Measurements from ENCODE around the gene SLCO4A1.

Gene SLCO4A1, protein sequence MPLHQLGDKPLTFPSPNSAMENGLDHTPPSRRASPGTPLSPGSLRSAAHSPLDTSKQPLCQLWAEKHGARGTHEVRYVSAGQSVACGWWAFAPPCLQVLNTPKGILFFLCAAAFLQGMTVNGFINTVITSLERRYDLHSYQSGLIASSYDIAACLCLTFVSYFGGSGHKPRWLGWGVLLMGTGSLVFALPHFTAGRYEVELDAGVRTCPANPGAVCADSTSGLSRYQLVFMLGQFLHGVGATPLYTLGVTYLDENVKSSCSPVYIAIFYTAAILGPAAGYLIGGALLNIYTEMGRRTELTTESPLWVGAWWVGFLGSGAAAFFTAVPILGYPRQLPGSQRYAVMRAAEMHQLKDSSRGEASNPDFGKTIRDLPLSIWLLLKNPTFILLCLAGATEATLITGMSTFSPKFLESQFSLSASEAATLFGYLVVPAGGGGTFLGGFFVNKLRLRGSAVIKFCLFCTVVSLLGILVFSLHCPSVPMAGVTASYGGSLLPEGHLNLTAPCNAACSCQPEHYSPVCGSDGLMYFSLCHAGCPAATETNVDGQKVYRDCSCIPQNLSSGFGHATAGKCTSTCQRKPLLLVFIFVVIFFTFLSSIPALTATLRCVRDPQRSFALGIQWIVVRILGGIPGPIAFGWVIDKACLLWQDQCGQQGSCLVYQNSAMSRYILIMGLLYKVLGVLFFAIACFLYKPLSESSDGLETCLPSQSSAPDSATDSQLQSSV

DNA sequence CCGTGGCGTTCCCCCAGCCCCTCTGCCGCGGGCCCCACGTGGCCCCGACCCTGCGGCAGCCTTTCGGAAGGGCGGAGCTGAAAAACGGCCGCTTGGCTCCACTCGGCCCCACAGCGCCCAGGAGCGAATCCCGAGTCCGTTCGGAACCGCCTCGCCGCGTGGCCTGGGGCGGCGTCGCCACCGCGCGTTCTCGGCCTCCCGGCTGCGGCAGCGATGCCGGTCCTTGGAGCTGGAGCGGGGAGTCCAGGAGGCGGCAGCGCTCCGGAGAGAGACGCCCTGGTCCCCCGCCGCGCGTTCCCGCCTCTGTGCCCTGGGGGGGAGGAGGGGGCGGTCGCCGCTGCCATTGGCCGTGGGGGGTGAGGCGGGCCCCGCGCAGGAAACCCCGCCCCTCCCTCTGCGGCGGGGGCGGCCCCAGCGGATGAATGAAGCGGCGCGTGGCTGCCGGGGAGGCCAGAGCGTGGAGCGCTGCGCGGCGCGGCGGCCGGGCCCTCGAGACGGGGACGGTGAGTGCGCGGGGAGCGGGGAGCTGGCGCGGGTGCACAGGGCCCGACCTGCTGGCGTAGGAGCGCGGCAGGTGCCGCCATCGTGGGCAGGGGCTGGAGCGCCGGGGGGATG, at the start of gene SLCO4A1:
Gene SLCO4A1 (plus strand): TSS at position 453 of the 615 bp plus-strand sequence. CDS start 13,952 bp downstream, outside the sequence.
- TF ChIP-seq, protein P1, sequence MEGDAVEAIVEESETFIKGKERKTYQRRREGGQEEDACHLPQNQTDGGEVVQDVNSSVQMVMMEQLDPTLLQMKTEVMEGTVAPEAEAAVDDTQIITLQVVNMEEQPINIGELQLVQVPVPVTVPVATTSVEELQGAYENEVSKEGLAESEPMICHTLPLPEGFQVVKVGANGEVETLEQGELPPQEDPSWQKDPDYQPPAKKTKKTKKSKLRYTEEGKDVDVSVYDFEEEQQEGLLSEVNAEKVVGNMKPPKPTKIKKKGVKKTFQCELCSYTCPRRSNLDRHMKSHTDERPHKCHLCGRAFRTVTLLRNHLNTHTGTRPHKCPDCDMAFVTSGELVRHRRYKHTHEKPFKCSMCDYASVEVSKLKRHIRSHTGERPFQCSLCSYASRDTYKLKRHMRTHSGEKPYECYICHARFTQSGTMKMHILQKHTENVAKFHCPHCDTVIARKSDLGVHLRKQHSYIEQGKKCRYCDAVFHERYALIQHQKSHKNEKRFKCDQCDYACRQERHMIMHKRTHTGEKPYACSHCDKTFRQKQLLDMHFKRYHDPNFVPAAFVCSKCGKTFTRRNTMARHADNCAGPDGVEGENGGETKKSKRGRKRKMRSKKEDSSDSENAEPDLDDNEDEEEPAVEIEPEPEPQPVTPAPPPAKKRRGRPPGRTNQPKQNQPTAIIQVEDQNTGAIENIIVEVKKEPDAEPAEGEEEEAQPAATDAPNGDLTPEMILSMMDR (IDR thresholded peaks at IDR 0.05; ENCODE audit: low read depth, low read length) = no peak
- no peak for DNase-seq (ENCODE audit: extremely low read depth, low read depth)

DNA sequence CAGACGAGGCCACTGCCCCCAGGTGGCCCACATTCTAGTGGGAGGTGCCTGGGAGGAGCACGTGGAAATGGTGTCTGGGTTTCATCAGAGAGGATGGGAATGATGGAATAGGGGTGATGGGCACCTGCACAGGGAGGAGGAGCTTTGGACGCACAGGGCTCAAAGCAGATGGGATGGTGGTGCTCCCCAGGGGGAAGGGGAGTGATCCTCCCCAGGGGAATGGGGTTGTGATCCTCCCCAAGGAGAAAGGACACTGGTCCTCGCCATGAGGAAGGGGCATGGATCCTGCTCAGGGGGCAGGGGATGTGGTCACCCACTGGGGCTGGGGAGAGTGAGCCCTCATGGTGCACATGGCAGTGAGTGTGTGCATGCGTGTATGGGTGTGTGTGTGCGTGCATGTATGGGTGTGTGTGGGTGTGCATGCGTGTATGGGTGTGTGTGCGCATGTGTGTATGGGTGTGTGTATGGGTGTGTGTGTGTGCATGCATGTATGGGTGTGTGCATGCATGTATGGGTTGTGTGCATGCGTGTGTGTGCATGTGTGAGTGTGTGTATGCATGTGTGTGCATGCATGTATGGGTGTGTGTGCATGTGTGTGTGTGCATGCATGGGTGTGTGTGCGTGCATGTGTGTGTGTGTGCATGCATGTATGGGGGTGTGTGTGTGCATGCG, 49.7 kb upstream of the SLCO4A1 start:
- TF ChIP-seq, protein P1 (IDR thresholded peaks at IDR 0.05; ENCODE audit: low read depth, low read length) = no peak
- no peak for DNase-seq (ENCODE audit: extremely low read depth, low read depth)

DNA sequence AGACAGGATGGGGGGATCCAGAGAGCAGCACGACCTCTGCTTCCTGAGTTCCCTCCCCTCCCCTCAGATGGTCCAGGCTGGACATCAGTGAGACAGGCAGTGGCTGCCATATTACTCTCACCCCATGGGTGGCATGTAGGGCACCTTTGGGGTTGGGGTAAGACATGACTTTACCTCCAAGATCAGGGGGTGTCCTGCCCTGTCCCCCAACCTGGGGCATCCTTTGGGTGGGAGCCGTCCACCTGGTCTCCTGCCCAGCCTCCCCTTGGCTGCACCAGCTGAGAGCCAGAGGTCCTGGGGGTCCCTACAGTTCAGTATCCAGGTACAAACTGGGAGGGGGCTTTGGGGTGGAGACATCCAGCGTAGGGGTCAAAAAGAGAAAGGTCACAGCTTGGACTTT, 48.7 kb upstream of the SLCO4A1 start:
- TF ChIP-seq, protein P1 (IDR thresholded peaks at IDR 0.05; ENCODE audit: low read depth, low read length) = no peak
- no peak for DNase-seq (ENCODE audit: extremely low read depth, low read depth)

DNA sequence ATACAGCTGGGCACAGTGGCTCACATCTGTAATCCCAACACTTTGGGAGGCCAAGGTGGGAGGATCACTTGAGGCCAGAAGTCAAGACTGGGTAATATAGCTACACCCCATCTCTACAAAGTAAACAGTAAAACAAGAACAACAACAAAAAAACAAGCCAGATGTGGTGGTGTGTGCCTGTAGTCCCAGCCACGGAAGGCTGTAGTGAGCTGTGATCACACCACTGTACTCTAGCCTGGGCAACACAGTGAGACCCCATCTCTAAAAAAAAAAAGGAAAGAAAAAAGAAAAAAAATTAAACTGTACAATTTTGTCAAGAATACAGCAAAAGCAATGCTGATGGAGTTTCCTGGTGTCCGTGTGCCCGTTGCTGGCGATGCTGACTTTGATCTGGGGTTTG, 47.2 kb upstream of the SLCO4A1 start:
- TF ChIP-seq, protein P1 (IDR thresholded peaks at IDR 0.05; ENCODE audit: low read depth, low read length) = no peak
- no peak for DNase-seq (ENCODE audit: extremely low read depth, low read depth)

DNA sequence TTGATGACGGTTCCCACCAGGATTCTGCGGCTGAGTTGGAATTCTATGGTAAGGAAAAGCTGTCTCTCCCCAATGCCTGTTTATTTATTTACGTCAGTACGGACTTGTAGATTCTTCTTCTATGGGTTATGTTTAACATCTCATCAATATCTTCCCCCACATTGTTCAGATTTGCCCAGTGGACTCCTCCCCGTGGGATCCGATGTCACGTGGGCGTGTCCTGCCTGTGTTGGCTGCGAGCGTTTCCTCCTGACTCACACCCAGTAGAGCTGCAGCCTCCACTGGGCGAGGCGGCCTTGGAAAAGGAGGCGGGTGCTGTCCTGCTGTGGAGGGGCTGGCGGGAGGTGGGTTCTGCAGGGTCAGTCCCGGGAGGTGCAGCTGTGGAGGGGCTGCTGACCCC, 46.8 kb upstream of the SLCO4A1 start:
- no peak for DNase-seq (ENCODE audit: extremely low read depth, low read depth)
- TF ChIP-seq, protein P1 (IDR thresholded peaks at IDR 0.05; ENCODE audit: low read depth, low read length) = no peak

DNA sequence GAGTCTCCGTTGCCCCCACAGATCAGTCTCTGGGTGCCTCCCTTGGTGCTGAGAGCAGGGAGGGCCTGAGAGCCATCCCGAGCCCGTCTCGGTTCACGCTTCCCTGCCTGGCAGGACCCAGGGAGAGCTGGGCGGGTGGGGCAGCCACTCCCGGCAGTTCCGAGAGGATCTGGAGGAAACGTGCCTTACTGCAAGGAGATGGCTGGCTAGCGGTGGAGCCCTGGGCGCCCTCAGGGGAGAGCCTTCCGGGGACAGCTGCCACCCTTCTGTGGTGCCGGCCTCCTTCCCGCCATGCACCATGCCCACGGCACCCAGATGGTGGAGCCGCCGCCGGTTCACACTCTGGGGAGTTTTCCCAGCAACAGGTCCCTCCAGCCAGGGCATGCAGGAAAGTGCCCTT, 45.8 kb upstream of the SLCO4A1 start:
- no peak for DNase-seq (ENCODE audit: extremely low read depth, low read depth)
- TF ChIP-seq, protein P1 (IDR thresholded peaks at IDR 0.05; ENCODE audit: low read depth, low read length) = no peak
